ENCODE measurements around the gene TOX2.
"Not testable (repeated sequence)": the region's sequence is repeated elsewhere in the genome, so short reads cannot be mapped to it uniquely, and the experiment has no call there.

TOX2 gene

DNA sequence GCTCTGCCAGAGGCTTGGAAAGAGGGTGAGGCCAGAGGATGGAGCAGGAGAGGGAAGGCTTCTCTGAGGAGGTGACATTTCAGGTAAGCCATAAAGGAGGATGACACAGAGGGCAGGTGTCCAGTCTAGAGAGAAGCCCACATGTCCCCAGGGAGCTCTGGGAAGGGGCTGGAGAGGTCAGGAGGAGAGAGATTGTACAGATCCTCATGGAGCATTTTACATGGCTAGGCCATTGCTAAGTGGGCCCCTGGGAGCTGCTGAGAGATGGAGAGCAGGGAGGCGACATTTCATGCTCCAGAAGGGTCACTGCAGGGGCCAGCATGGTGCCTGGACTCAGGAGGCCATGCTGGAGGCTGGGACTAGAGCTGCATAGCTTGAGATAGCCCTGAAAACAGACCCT lies 124.5 kb downstream of the TOX2 start:
- DNase-seq = no peak

DNA sequence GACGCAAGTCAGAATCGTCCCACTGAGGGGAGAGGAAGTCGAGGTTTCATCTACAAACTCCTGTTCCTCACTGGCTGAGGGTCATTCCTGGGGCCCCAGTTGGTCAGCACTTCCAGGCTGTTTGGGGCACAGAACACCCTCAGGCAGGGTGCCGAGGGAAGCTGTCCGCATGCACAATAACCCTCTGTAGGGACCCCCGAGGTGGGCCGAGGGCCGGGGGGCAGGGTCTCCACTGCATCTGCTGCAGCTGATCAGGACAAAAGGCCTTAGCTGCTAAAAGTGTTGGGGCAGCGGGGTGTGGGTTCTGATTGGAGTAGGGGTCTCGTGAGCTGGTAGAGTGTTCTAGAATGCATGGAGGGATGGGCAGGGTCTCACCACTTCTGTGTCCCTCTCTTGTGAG lies 125.1 kb downstream of the TOX2 start:
- DNase-seq = no peak

DNA sequence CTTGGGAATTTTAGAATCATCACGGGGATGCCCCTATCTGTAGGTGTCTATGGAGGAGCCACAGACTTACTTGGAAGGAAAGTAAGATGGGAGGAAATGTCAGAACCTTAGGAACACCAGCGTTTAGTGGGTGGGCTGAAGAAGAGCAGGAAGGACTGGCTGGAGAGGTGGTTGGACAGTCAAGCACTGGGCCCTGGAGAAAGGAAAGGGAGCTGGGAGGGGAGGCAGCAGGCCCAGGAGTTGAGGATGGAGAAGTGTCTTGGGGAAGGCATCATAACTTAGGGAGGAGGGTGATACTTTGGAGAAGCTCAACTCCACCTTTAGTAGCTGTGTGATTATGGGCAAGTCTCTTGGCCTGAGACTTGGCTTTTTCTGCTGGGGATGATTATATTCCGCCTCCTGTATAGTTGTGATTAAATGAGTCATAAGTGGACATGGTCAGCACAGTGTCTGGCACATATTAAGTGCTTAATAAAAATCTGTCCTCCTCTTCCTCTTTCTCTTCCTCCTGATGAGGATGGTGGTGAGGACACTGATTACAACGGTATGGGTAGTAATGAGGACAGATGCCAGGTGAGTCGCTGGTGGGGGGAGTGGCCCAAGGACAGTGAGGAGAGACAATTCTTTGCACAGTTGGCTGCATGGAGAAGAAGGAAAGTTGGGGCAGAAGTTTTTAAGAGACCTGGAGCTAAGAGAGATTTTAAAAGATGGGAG lies 125.7 kb downstream of the TOX2 start:
- DNase-seq = no peak

DNA sequence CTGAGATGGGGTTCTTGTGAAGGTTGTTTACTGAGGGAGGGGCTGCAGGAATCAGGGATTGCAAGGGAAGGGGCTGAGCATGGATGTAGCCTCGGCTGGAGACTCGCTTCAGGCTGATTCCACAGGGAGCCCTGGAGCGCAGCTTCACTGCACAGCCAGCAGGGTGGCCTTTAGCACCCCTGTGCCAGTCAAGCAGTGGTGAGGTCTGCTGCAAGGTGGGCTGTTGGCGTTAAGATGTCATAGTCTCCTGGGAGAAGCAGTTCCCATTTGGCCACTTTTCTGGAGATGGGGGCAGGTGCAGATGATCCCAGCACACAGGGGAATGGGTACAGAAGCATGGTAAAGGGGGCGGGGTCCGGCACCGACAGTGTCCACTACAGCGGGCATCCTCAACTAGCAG lies 126.3 kb downstream of the TOX2 start:
- no peak for DNase-seq

DNA sequence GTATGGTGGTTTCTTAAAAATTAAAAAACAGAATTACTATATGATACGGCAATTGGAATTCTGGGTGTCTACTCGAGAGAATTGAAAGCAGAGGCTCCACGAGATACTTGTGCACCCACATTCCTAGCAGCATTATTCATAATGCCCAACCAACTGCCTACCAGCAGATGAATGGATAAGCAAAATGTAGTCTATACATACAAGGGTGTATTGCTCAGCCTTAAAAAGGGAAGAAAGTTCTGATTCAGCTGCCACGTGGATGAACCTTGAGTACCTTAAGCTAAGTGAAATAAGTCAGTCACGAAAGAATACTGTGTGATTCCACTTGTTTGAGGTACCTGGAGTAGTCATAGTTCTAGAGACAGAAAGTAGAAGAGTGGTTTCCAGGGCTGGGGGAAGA lies 130.1 kb downstream of the TOX2 start:
- DNase-seq = not testable (repeated sequence)

DNA sequence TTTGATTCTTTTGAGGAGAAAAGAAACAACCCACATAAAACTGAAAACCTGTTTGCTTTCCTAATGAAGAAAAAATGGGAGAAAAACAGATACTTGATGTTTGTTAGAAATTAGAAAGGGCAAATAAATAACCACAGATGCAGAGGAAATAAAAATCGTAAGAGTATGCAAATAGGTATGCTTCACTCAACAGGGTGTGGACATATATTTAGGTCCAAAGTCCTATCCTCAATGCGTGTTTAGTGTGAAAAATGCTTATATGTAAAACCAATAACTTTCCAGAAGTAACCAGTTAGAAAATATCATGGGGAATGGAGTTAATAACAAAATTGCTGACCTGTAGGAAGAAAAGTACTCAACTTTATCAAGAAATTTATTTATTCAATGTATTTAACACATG lies 135.7 kb downstream of the TOX2 start:
- DNase-seq = no peak

DNA sequence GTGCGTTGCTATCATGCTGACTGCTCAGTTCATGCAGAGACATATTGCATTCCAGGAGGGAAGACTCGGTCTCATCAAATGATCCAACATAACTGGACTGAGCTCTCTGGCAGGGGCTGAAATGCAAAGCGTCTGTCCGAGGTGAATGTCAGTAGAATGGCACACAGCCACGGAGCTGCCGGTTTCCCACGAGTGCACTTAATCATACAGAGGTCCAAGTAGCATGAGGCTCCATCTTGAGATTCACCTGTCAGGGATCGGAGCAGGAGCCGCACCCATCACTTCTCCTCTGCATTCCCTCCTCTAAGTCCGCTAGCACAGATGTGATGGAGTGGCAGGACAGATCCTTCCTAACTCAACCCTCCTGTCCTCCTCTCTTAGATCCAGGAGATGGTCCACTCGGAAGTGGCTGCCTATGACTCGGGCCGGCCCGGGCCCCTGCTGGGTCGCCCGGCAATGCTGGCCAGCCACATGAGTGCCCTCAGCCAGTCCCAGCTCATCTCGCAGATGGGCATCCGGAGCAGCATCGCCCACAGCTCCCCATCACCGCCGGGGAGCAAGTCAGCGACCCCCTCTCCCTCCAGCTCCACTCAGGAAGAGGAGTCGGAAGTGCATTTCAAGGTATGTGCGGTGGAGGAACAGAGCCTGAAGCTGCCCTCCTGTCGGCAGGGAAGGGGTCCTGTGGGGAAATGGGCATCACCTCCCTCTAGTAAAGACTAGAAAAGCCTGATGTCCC lies 136.4 kb downstream of the TOX2 start:
- DNase-seq = no peak

DNA sequence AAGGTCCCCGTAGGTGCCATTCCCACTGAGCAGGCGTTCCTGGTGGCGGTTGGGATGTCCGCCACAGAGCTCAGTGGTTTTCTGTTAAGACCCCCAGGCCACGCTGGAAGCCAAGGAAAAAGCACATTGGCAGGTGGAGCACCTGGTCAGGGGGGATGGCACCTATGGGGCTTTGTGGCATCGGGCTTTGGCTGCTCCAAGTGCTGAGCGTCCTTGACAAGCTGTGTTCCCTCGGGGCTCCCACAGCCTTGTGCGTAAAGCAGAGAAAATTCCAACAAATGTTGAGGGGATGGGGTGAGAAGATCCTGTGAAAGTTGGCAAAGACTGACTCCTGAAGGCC lies 137.0 kb downstream of the TOX2 start:
- no peak for DNase-seq

DNA sequence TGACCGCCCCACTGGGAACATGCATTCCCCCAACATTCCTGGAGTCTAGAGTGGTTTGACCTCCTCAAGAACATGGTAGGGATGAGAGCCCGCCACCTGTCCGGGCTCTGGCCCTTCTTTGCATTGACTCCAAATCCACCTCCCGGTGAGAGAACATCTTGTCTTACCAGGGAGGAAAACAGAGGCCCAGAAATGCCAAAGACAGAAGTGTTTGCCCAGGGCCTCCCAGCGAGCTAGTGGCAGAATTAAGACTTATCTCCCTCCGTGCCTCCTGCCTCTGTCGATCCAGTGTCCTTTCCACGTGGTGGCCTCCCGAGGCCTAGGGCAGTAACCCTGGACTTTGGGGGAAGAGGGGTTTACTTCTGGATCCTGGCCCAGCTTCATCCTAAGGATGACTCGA lies 137.5 kb downstream of the TOX2 start:
- no peak for DNase-seq

DNA sequence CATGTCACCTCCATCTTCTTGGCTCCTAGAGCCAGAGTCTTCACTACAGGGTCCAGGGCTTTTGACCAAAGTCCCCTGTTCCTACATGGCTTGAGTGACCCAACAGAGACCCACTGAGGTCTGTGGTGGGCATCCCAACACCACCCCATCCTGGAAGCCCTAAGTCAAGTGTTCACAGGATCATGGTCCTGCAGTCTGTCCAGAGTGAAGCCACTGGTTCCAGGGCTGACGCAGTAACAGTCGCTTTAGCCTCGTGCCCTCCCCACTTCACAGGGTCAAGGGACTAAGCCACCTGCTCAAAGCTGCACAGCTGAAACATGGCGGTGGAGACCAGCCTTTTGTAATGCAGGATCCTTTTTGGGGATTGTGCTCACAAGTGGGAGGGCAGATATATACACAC lies 138.4 kb downstream of the TOX2 start:
- no peak for DNase-seq

DNA sequence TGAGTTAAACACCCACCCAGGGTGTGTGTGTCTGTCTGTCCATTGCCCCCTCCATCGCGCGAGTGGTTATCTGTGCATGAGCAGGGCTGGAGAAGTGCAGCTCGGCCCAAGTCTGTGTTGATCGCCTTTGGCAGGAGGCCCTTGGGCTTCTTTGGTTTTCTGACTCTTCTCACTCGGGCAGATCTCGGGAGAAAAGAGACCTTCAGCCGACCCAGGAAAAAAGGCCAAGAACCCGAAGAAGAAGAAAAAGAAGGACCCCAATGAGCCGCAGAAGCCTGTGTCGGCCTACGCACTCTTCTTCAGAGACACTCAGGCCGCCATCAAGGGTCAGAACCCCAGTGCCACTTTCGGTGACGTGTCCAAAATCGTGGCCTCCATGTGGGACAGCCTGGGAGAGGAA lies 139.5 kb downstream of the TOX2 start:
- DNase-seq = no peak

DNA sequence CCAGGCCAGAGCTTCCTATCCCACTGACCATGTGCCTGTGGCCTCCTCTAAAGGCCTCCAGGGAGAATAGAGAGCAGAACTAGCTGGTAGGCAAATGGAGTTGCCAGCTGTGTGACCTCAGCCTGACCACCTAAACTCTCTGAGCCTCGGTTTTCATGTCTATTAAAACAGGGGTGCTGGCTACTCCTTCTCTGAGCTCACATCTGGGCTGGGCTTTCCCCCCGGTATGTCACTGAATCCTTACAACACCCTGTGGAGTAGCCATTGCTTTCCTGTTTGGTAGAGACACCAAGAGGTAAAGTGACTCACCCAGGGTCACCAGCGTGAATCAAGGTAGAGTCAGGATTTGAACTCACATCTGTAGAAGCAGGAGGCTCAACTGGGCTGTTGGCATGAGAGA lies 140.2 kb downstream of the TOX2 start:
- DNase-seq = no peak

DNA sequence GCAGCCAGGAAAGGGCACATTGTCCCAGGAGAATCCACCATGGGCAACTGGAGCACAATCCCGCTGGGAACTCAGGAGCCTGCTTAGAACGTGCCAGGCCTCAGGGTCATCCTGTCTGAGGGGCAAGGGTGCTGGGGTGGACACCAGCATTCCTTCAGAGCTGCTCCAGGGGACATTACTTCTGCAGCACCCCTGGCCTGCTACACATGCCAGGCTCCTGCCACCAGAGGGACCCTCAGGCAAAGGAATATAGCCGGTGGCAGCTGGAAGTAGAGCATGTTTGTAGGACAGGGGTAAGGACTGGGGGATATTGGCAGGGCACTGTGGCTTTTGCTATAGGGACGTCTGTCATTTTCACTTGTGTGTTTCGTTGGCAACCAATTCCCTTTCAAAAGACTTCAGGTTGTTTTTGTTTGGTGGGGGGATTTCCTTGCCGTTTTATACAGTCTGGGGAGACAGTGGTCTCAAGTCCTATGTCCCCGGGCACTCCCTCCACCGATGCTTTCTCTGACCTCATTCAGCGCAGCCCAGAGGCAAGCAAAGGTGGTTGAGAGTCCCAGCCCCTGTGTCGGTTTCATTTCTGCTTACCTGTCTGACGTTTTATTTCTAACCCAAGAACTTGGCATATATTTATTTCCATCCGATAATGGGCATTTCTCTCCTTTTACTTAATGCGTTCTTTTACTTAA lies 141.5 kb downstream of the TOX2 start:
- DNase-seq = peak; percentile 58

DNA sequence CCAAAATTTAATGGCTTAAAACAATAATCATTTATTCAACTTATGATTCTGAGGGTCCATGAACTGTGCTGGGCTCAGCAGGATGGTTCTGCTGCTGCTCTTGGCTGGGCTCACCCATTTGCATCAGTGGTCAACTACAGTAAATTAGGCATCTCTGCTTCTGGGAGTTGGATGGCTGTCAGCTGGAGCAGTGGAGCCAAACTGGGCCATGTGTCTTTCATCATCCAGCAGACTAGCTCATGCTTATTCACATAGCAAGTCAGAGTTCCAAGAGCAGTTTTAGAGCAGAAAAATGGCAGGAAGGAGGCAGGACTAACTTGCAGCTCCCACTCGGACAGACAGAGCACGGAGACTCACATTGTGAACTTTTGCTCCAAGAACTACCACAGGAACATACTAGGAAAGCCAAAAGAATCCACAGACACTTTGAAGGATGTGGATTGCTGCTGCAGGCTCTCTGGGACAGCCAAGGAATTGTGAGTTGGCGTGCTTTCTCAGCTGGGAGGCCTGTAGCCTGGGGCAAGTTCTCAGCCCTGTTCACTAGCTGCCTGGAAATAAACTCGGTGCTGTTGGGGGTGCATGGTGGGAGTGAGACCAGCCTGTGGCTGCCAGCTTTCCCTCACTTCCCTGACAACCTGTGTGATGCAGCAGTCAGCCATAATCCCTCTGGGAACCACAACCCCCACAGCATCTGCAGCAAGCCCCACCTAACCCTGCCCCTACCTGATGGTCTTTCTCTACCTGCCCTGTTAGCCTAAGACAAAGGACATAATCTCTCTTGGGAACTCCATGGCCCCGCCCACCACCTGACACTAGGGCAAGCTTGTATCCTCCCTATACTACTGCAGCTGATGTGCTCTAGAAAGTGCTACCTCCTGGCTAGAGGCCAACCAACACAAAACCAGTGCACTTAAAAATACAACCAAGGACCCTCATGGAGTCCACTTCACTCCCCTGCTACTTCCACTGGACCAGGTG lies 143.3 kb downstream of the TOX2 start:
- DNase-seq = no peak

DNA sequence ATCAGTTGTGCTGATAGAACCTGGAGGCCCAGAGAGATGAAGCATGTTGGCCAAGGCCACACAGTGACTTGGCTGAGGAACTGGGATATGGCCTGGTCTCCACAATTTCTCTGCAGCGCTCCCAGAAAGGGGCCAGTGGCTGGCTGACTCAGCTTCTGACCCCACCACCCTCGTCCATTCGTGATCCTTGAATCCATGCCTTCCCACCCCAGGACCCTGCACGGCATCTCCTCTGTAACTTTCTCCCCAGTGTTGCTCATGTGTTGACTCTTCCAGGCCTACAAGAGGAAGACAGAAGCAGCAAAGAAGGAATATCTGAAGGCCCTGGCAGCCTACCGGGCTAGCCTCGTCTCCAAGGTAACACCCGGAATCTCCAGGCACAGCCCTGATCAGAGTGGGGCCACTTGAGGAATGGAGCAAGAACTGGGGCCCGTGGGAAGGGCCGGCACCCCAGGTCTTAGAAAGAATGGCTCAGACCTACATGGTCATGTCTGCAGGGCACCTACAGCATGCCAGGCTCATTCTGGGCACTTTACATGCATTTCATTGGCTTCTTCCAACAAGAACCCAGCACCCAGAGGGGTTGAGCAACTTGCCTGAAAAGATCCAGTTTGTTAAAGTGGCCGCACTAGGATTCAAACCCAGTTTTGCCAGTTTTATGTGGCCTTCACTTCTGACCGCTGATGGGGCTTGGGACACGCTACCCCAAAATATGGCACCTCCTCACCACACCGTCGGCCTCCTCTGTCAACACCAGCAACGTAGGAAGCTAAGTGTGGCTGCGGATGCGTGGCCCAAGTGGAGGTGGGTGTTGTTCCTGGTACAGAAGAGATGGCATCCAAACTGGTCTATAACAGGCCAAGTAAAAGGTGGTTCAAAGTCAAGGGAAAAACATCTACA lies 150.1 kb downstream of the TOX2 start:
- no peak for DNase-seq

DNA sequence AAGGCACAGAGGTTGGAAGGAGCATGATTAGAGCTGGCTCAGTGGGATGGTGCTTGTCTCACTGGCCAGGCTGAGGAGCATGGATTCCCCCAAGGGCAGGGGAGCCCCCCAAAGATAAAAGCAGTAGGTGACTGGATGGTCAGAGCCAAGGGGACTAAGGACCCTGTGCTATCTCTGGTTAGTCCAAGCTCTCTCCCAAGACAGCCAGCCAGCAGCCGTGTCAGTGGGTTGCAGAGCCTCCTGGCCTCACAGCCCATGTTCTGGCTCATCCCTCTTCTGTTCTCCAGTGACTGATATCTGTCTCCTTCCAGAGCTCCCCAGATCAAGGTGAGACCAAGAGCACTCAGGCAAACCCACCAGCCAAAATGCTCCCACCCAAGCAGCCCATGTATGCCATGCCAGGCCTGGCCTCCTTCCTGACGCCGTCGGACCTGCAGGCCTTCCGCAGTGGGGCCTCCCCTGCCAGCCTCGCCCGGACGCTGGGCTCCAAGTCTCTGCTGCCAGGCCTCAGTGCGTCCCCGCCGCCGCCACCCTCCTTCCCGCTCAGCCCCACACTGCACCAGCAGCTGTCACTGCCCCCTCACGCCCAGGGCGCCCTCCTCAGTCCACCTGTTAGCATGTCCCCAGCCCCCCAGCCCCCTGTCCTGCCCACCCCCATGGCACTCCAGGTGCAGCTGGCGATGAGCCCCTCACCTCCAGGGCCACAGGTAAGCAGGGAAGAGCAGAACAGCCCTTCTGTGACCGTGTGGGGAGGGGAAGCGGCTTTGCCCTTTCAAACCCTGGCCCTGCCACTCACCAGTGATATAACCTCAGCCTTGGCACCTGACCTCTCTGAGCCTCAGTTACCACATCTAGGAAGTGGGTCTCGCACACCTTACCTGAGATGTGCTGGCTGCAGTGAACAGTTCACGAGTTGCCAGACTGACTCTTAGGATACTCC lies 151.0 kb downstream of the TOX2 start:
- no peak for DNase-seq

DNA sequence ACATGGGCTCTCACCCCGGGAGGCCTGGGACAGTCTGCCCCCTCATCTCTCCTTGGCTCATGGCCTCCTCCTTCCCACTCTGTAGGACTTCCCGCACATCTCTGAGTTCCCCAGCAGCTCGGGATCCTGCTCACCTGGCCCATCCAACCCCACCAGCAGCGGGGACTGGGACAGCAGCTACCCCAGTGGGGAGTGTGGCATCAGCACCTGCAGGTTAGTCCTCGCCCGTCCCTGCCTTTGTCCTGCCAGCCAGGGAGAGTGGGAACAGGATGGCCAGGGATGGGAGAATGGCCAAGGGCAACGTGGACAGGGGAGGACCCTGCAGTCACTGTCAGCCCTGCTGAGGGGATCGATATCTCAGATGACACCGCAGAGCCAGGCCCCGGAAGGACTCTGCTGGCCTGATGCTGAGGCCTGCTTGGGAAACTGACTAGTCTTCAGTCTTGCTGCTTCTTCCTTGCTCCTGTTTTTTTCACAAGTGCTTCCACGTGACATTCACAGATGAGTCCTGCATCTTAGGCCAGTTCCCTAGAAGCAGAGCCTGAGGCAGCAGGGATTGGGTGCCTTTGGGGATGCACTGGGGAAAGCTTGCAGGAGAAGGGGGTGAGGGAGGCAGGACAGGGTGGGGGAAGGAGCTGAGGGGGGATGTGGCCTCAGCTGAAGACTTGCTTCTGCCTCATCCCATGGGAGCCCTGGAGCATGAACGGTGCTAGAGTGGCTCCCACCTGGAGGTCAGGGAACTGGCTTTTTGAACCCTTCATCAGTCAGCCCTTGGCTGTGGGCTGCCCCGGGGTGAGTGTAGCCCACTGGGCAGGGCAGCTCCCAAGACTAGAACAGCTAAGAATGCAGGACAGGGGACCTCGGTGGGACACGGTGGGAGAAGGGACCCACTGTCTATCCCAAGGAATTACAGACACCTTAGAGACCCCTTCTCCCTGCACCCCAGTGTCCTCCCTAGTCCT lies 152.3 kb downstream of the TOX2 start:
- no peak for DNase-seq

DNA sequence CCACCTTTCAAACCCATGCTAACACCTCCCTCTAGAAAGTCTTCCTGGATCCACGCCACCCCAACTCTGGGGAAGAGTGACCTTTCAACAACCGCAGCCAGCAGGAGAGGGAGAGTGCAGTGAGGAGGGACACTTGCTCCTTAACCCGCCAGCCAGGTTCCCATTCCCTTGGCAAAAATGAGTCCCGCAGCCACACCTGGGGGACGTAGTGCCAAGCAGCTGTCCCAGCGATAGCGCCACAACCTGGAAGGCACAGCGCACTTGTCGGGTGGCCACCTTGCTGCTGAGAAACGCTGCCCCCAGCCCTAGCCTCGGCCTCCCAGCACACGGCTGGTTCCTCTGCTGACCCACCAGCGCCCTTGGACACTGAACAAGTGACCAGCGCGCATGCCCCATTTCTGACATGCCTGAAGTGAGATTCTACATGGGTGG lies 153.0 kb downstream of the TOX2 start:
- DNase-seq = no peak

Data from CD4-positive, alpha-beta T cell treated with Interleukin-21 for 1 hour (primary cell).